Stimulated activated CD4-positive, alpha-beta T cell treated with anti-CD3 and anti-CD28 coated beads, Interleukin-2, amount 100 ng/mL, for 24 hours (primary cell): ENCODE measurements around the gene TNK1.
"Not testable (repeated sequence)": the region's sequence is repeated elsewhere in the genome, so short reads cannot be mapped to it uniquely, and the experiment has no call there.

Source experiments
- DNase-seq, 2 donors: peaks; one replicate each; pipeline ENCODE4 v3.0.0-alpha.2; 2020

Gene TNK1

DNA sequence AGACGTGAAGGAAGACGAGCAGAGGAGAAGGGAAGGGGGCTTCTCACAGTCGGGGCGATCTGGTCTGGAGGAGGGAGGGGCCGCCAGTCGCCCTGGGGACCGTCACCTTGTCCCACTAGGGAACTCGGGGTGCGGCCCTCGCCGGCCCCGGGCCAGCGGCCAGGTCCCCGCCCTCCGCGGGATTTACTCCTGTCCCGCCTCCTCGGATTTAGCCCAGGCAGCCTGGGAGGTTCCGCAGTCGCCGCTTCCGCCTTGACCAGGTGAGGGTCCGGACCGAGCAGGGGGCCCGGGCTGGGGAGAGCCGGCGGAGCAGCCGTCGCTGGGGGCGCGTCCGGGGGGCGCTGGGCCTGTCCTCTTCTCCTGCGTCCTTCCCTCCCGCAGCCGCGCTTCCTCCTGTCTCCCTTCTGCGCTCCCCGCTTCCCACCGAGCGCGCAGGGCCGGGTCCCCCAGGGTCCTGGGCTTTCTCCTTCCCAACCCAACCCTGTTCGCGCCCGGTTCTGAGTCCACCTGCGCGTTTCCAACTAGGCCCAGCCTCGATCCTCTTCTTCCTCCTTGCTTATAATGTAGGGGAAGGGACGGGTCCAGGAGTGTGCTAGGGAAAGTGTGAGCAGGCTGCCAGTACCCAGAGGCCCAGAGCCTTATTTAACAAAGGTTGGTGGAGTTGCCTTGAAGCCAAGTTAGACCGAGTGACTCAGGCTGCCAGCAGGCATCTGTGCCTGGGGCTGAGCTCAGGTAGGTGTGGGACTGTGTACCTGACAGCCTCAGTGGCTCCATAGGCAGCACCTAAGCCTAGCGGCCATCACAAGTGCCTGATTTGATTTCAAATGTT lies at the start of gene TNK1:
Gene TNK1 (plus strand): TSS at position 235 of the 829 bp plus-strand sequence. CDS start 1,838 bp downstream, outside the sequence.
- DNase-seq: no peak

DNA sequence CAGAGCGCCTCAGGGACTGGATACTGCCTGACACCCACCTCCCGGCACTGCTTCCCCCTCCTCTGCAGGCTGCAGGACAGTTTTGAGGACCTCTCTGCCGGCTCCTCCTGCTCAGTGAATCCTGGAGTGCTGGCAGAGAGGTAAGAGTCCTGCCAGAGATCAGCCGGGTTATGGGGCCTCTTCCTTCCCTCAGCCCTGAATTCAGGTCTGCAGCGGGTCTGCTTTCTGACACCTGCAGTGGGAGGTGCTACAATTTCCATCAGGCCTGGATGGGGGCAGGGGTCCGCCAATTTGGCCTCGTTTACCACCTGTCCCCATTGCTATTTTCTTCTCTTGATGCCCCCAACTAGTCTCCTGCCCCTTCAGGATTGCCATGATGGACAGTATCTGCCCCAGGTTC lies 48.8 kb upstream of the TNK1 start:
- no peak for DNase-seq

DNA sequence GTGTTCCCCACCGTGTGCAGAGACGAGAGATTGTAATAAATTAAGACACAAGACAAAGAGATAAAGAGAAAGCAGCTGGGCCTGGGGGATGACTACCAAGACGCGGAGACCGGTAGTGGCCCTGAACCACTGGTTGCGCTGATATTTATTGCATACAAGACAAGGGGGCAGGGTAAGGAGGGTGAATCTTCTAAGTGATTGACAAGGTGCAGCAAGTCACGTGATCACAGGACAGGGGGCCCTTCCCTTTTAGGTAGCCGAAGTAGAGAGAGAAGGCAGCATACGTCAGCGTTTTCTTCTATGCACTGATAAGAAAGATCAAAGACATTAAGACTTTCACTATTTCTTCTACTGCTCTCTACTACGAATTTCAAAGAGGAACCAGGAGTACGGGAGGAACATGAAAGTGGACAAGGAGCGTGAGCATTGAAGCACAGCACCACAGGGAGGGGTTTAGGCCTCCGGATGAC lies 48.3 kb upstream of the TNK1 start:
- not testable (repeated sequence) for DNase-seq

DNA sequence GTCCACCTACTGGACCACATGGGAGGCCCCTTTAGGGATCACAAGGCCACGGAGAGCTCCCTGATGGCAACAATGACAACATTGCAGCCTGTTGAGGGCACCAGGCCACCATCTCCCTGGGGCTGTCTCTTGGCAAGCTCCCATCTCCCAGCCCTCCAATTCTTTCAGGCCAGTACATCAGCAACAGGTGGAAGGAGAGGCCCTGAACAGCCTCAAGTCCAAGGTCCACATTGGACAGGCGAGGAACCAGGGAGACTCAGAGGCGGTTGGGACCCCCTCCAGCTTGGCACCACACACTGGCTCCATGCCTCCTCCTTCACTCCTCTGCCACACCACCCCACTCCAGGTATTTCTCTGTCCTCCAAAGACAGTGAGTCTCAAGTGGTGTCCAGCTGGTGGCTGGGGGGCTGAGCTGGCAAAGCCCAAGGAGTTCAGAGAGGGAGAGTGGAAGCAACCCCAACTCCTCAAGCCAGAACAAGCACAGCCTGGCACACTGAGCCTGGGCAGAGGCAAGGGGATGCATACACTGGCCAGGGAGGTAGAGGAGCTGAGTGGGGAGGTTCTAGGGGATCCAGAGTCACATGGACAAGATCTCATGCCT lies 45.9 kb upstream of the TNK1 start:
- no peak for DNase-seq

DNA sequence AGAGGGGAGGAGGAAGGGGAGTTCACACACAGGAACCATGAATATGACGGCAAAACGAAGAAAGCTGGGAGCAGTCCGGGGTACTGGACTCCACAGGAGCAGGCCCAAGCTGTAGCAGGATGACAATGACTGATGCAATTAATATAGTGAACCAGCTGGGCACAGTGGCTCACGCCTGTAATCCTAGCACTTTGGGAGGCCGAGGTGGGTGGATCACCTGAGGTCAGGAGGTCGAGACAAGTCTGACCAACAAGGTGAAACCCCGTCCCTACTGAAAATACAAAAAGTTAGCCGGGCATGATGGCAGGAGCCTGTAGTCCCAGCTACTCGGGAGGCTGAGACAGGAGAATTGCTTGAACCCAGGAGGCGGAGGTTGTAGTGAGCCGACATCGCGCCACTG lies 45.1 kb upstream of the TNK1 start:
- DNase-seq: not testable (repeated sequence)

DNA sequence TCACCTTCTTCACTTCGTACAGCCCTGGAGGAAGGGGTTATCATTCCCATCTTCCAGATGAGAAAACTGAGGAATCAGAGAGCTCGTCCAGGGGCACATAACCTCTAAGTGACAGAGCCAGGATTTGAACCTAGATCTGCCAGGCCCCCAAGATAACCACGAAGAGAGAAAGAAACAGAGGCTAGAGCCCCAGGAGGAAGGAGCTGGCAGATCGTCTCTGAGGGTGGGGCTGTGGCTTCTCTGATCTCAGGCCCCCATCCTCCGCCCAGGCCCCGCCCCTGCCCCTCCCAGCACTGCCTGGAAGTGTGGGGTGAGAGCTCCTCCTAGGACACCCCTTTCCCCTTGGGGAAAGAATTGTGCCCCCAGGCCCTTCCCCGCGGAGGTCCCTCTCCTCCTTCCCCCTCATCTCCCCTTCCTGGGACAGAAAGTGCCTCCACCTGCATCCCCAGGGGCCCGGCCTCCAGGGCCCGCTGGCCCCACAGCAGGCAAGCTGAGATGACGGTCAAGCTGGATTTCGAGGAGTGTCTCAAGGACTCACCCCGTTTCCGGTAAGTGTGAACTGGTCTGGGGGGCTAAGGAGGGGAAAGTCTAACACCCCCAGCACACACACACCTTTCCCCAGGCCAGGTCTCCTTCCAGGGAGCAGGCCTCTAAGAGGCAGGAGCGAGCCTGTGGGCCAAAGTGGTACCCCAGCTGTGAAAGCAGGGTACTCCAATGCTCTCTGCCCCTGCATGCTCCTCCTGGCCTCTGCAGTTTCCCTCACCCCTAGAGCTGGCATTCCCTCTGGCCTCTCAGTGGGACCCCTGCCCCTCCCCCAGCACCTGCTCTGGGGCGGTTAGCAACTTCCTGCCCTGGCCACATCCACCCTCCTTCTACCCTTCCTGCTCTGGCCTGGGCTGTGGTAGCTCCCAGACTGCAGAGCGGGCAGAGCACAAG lies 44.4 kb upstream of the TNK1 start, which contains the start of gene ACAP1:
Gene ACAP1 (plus strand): TSS at position 290 of the 936 bp plus-strand sequence. CDS start 206 bp downstream, at position 496.
- DNase-seq: peak; percentile 85 to 93

DNA sequence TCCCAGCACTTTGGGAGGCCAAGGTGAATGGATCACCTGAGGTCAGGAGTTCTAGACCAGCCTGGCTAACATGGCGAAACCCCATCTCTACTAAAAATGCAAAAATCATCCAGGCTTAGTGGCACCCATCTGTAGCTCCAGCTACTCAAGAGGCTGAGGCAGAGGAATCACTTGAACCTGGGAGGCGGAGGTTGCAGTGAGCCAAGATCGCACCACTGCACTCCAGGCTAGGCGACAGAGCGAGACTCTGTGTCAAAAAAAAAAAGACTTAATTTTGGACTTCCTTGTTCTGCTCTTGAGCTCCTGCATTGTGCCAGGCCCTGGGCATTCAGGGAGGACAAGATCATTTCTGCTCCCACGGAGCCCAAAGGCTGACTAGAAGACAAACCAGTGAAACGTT lies 43.3 kb upstream of the TNK1 start:
- DNase-seq: not testable (repeated sequence)

DNA sequence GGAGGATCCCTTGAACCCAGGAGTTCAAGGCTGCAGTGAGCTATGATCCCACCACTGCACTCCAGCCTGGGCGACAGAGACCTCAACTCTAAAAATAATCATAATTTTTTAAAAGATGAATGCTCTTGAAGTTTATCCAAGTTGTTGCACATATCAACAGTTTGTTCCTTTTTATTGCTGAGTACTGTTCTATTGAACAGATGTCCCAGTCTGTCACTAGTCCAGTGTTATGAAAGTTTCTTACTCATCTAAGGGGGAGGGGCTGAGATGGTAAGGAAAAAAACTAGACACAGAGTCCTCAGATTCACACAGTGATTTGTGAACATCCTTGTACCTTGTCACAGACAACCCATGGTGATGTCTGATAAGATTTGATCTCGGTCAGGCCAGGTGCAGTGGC lies 40.7 kb upstream of the TNK1 start:
- no peak for DNase-seq

DNA sequence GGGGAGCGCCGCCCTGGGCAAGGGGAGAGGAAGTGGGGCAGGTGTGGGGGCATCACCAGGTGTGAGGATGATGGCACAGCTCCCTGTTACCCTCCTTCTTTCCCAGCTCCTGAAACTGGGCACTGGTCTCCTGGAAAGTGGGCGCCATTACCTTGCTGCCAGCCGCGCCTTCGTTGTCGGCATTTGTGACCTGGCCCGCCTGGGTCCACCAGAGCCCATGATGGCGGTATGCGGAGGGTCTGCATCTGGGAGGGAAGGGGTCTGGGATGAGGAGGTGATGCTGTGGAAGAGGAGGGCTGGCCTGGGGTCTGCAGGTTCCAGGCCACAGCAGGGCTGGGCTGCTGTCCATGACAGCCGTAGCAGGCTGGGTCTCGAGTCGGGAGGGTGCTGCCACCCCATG lies 39.0 kb upstream of the TNK1 start:
- no peak for DNase-seq

DNA sequence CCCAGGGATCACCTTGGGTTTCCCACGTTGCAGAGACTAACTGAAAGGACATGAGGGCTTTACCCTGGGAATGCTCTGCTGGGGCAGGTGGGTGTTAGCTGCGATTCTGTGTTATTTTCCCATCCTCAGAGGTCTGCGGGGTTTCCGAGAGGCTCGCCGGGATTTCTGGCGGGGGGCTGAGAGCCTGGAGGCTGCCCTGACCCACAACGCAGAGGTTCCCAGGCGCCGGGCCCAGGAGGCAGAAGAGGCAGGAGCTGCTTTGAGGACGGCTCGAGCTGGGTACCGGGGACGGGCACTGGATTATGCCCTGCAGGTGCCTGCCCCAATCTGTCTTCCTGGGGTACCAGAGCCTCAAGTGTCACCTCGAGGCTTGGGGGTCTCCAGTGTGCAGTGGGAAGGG lies 37.6 kb upstream of the TNK1 start:
- DNase-seq: no peak

DNA sequence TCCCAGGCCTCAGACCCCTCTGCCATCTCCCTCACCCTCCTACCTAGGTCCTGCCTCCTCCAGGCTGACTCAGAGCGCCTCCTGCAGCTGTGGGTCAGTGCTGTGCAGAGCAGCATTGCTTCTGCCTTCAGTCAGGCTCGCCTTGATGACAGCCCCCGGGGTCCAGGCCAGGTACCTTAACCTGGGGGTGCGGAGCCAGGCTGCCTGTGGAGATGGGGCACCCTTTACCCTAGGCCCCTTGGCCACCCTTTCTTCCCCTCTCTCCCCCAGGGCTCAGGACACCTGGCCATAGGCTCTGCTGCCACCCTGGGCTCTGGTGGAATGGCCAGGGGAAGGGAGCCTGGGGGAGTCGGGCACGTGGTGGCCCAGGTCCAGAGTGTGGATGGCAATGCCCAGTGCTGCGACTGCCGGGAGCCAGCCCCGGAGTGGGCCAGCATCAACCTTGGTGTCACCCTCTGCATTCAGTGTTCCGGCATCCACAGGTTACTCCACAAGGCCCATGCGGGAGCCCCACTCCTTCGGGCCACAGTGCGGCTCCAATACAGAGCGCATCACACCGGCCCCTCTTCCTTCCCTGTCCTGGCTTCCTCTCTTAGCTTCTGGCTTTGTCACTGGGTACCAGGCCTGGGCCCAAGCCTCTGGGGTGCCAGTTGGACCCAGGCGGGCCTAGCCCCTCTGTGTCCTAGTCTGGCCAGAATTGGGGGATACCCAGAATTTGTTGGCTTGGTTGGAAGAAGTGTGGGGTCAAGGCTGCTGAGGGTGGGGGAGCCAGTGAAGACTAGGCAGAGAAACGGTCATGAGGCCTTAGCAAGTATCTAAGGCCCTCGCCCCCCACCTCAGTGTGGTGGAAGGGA lies 33.9 kb upstream of the TNK1 start:
- no peak for DNase-seq

DNA sequence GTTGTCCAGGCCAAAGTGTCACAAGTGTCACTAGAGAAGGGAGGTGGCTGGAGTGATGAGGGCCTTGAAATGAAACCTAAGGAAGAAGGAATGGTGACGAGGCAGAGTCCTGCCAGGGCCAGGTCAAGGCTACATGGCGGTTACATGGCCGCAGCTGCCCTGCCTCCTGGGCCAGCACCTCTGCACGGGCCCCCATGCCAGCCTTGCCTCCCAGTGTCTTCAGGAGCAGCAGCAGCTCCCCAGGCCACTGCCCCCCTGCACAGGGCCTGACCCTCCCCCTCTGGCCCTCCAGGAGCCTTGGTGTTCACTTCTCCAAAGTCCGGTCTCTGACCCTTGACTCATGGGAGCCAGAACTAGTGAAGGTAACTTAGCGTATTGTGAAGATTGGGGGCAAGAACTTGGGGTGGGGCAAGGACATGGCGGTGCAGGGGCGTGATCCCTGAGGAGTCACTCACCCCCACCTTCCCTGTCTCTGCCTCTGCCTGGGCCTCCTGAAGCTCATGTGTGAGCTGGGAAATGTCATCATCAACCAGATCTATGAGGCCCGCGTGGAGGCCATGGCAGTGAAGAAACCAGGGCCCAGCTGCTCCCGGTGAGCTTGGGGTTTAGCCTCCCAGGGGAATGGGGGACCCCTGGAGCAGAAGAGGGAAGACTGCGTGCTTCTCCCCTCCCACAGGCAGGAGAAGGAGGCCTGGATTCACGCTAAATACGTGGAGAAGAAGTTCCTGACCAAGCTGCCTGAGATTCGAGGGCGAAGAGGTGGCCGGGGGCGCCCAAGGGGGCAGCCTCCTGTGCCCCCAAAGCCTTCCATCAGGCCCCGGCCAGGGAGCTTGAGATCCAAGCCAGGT lies 33.0 kb upstream of the TNK1 start:
- no peak for DNase-seq

DNA sequence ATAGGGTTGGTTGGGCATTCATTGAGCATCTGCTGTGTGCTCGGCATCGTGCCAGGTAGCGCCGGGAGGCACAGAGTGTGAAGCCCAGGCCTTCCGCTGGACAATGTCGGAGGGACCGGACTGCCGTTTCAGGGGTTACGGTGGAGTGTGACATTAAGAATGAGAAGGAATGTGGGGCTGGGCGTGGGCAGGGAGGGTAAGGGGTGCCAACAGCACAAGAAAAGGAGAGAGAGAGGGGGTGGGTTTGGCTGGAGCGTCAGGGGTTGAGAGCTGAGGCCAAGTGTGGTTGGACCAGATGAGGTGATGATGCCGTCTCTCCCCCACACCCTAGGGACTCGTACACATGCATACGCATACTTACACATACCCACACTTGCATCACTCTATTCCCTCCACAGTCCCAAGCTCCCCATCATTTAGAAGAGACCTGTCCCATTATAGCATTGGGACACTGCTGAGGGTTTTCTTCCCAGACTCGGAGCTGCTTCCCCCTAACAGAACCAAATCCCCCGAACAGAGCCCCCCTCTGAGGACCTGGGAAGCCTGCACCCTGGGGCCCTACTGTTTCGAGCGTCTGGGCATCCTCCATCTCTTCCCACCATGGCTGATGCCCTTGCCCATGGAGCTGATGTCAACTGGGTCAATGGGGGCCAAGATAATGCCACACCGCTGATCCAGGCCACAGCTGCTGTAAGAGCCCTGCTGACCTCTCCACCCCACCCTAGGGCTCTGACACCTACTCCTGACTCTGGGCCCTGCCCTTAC lies 32.2 kb upstream of the TNK1 start:
- no peak for DNase-seq

DNA sequence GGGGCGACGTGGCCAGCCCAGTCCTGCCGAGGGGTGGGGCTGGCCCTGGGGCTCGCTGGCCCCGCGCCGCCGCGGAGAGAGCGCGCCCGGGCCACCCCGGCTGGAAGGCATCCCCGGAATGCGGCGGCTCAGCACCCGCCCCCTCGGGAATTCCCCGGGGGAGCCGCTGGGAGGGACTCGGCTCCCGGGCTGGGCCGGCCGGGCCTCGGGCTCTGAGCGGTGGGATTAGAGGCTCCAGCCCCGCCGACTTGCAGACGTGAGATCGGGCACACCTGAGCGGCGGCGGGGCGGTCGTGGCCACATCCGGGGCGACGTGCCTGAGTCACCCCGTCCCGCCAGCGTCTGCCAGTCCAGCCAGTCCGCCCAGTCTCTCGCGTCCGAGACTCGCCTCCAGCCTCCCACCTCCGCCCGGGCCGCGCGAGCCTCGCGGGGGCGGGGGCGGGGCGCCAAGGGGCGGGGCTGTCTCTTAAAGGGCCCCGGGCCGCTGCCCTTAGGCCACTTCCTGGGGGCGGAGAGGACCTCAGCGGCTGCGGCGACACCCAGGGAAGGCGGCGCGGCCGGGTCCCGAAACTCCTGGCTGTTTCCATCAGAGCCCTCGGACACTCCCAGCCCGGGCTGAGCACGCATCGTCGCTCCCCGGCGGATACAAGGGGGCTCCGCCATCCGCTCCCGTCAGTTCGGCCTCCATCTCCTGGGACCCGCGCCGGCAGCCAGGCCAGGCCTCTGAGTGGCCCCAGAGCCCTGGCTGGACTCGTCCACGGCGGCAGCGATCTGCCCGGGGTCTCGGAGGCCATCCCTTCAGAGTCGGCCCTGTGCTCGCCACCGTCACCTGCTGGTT lies 29.0 kb upstream of the TNK1 start, which contains the start of gene KCTD11:
Gene KCTD11 (plus strand): TSS at position 498 of the 838 bp plus-strand sequence.
- DNase-seq: peak; percentile 72 to 84

DNA sequence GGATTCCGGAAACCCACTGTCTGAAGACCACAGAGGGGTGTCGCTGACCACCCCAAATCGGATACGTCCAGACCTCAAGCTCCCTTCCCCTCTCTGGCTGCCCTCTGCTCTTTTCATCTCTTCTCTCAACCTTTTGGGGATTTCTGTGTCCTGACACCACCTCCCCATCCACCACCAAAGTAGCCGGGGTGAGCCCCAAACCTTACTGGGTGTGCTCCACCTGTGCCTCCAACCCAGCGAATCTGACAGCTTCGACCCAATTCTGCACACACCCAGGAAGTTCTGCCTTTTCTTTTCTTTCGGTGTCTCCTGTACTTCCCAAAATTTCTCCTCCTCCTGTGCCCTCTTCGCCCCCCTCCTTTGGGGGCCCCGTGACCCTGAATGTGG lies 28.4 kb upstream of the TNK1 start:
- DNase-seq: no peak

DNA sequence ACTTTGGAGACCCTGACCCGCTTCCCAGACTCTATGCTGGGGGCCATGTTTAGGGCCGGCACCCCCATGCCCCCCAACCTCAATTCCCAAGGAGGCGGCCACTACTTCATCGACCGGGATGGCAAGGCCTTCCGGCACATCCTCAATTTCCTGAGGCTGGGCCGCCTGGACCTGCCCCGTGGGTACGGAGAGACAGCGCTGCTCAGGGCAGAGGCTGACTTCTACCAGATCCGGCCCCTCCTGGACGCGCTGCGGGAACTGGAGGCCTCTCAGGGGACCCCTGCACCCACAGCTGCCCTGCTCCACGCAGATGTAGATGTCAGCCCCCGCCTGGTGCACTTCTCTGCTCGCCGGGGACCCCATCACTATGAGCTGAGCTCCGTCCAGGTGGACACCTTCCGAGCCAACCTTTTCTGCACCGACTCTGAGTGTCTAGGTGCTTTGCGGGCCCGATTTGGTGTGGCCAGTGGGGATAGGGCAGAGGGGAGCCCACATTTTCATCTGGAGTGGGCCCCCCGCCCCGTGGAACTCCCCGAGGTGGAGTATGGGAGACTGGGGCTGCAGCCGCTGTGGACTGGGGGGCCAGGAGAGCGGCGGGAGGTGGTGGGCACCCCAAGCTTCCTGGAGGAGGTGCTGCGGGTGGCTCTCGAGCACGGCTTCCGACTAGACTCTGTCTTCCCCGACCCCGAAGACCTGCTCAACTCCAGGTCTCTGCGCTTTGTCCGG lies 27.8 kb upstream of the TNK1 start:
- DNase-seq: no peak

DNA sequence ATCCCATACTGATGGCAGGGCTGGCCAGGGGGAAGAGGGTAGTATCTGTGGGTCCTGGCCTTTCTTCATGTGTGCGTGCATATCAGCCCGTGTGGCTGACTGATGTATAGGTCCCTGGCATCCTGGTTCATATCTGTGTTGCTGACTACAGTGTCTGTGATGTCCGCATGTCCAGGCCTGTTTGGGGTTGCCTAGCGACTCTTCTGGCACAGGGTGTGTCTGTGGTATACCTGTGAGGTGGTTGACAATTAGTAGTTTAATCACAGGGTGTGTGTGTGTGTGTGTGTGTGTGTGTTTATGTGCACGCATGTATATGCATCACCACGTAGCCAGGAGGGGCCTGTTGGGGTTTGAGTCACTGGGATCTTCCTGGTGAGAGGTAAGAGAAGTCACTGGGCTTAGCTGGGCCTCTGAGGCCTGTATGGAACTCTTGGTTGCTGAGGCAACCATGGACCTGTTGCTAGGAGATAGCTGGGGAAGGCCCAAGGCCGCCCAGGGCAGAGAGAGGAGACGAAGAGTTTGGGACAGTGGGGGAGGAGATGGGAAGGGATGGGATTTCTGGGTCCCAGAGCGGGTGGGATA lies 26.5 kb upstream of the TNK1 start:
- DNase-seq: no peak

DNA sequence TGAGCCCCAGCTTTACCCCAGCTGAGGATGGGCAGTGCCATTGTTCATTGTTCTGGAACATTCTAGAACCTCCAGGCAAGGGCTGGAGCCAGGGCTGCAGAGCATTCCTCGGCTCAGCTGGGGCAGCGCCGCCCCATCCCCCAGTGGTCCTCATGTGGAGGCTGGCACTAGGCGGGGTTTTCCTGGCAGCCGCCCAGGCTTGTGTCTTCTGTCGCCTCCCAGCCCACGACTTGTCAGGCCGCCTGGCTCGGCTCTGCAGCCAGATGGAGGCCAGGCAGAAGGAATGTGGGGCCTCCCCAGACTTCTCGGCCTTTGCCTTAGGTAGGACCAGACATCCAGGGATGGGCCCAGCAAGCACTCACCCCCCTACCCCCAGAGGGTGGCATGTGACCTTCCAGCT lies 25.8 kb upstream of the TNK1 start, which contains the start of gene TMEM95:
Gene TMEM95 (plus strand): TSS at position 104 of the 400 bp plus-strand sequence. CDS start 49 bp downstream, at position 153.
- no peak for DNase-seq
